K562 (cell line): ENCODE data around the gene MGST3. TPM values are rescaled to one million over a fixed set of nuclear protein-coding genes. Genes with fewer than 3 reads are reported as not detected.

Experiments
- AFF4 ChIP-seq: sonication (generic); formaldehyde crosslinking; IDR thresholded peaks from 2 replicates; pipeline ENCODE4 v1.8.0; 2023; ENCODE audit warnings: mild to moderate bottlenecking, missing genetic modification reagents
- BACH1 ChIP-seq: fragments of 200-800 bp; sonication (Bioruptor generic); IDR thresholded peaks from 2 replicates; pipeline ENCODE4 v1.6.1; 2016; ENCODE audit warnings: missing genetic modification characterization, missing compliant biosample characterization
- CBX1 ChIP-seq: sonication (generic); IDR thresholded peaks from 2 replicates; pipeline ENCODE4 v1.6.1; 2016; ENCODE audit warnings: antibody characterized with exemption, low read depth, mild to moderate bottlenecking
- DMBX1 ChIP-seq: fragments of 250-450 bp; sonication (Bioruptor Pico); IDR thresholded peaks from 2 replicates; pipeline ENCODE4 v1.8.0; 2022; ENCODE audit warnings: inconsistent platforms, mild to moderate bottlenecking, moderate library complexity, borderline replicate concordance
- DPF2 ChIP-seq: fragments of 450-650 bp; IDR thresholded peaks from 2 replicates; pipeline ENCODE4 v1.6.1; 2016
- FOXA3 ChIP-seq, 2 experiments: fragments of 450-650 bp in 1 of 2; sonication (generic) in 1 of 2; formaldehyde crosslinking; IDR thresholded peaks in 1 of 2; conservative IDR thresholded peaks in 1 of 2; 2 replicates each; pipeline versions ENCODE4 v1.4.0 to v1.8.0; 2020 to 2022; ENCODE audit warnings: mild to moderate bottlenecking in 2 of 2, missing genetic modification reagents in 1 of 2
- FUS ChIP-seq: fragments of 200-400 bp; formaldehyde crosslinking; optimal IDR thresholded peaks from 2 replicates; pipeline ENCODE3; 2017; ENCODE audit warnings: low read depth, low read length
- HMG20B ChIP-seq: fragments of 250-450 bp; sonication (Bioruptor Pico); IDR thresholded peaks from 2 replicates; pipeline ENCODE4 v1.5.0; 2021; ENCODE audit warnings: mild to moderate bottlenecking
- SETDB1 ChIP-seq: IDR thresholded peaks from one replicate; pipeline ENCODE4 v1.6.1; 2012; ENCODE audit warnings: low read length, control low read depth, inconsistent platforms
- THAP7 ChIP-seq: fragments of 250-450 bp; sonication (Bioruptor Pico); IDR thresholded peaks from 2 replicates; pipeline ENCODE4 v1.5.0; 2021
- TRIM28 ChIP-seq: fragments of 450-650 bp; IDR thresholded peaks from 2 replicates; pipeline ENCODE4 v1.6.1; 2017
- ZBTB1 ChIP-seq: sonication (generic); formaldehyde crosslinking; IDR thresholded peaks from 2 replicates; pipeline ENCODE4 v1.8.1; 2023; ENCODE audit warnings: missing genetic modification reagents, low read depth, mild to moderate bottlenecking, borderline replicate concordance
- ZNF140 ChIP-seq: fragments of 250-450 bp; sonication (Bioruptor Pico); IDR thresholded peaks from 2 replicates; pipeline ENCODE4 v1.8.0; 2021; ENCODE audit warnings: moderate library complexity, mild to moderate bottlenecking, inconsistent platforms
- ZNF184 ChIP-seq: sonication (generic); formaldehyde crosslinking; IDR thresholded peaks from 2 replicates; pipeline ENCODE4 v1.5.0; 2020; ENCODE audit warnings: missing genetic modification reagents
- polyA plus RNA-seq, 8 experiments: library from polyadenylated mRNA; depleted of rRNA in 4 of 8; stranded (reverse) in 5 of 8; unstranded in 3 of 8; fragments of >200 nt; fragmentation: Nextera tagmentation in 2 of 8; fragmentation: Illumina TruSeq in 1 of 8; extraction: Ambion mirVana in 2 of 8; extraction: Trizol in 1 of 8; gene quantifications; 2 replicates each; pipeline versions ENCODE4 v1.2.1 to v1.2.3, GENCODE V29; 2011 to 2014; ENCODE audit warnings: inconsistent platforms in 1 of 8, missing spikeins in 1 of 8
- total RNA-seq, 7 experiments: library from RNA; depleted of rRNA in 6 of 7; stranded (reverse); fragments of >200 nt in 6 of 7; fragmentation: Illumina TruSeq in 2 of 7; extraction: Trizol in 2 of 7; gene quantifications; 2 replicates each; pipeline versions ENCODE4 v1.2.1 to v1.2.3, GENCODE V29; 2011 to 2021; ENCODE audit warnings: low replicate concordance in 1 of 7
- TF ChIP-seq, protein P1 (sequence below): fragments of 450-650 bp; IDR thresholded peaks from 2 replicates; pipeline ENCODE4 v1.6.1; 2017; ENCODE audit warnings: antibody characterized with exemption, mild to moderate bottlenecking

The MGST3 gene
- total and polyA plus RNA-seq, 9 of the 15 experiments (the other 6 are each of a cell fraction or from before 2014, with no cell fraction given), result 70.7 to 287 (median 105) TPM

GRCh38 chr1:165630629-165631341, at the start of gene MGST3 (continued):
- TF ChIP-seq DMBX1 (CRISPR knock-in tag), result no peak
- TF ChIP-seq ZNF140 (CRISPR knock-in tag), result no peak
- TF ChIP-seq FOXA3 (CRISPR knock-in tag; conservative IDR thresholded peaks at IDR 0.05 in 1 of 2, IDR thresholded peaks at IDR 0.05 in 1 of 2), result no peak
- TF ChIP-seq THAP7 (CRISPR knock-in tag), result no peak
- no peak; the same call in 1 of the 2 replicates for TF ChIP-seq ZBTB1
- TF ChIP-seq BACH1 (tag), result no peak
- TF ChIP-seq DPF2, result 0 out of 2 replicates have a peak, but pooled peaks have one; percentile 62
- TF ChIP-seq, protein P1, sequence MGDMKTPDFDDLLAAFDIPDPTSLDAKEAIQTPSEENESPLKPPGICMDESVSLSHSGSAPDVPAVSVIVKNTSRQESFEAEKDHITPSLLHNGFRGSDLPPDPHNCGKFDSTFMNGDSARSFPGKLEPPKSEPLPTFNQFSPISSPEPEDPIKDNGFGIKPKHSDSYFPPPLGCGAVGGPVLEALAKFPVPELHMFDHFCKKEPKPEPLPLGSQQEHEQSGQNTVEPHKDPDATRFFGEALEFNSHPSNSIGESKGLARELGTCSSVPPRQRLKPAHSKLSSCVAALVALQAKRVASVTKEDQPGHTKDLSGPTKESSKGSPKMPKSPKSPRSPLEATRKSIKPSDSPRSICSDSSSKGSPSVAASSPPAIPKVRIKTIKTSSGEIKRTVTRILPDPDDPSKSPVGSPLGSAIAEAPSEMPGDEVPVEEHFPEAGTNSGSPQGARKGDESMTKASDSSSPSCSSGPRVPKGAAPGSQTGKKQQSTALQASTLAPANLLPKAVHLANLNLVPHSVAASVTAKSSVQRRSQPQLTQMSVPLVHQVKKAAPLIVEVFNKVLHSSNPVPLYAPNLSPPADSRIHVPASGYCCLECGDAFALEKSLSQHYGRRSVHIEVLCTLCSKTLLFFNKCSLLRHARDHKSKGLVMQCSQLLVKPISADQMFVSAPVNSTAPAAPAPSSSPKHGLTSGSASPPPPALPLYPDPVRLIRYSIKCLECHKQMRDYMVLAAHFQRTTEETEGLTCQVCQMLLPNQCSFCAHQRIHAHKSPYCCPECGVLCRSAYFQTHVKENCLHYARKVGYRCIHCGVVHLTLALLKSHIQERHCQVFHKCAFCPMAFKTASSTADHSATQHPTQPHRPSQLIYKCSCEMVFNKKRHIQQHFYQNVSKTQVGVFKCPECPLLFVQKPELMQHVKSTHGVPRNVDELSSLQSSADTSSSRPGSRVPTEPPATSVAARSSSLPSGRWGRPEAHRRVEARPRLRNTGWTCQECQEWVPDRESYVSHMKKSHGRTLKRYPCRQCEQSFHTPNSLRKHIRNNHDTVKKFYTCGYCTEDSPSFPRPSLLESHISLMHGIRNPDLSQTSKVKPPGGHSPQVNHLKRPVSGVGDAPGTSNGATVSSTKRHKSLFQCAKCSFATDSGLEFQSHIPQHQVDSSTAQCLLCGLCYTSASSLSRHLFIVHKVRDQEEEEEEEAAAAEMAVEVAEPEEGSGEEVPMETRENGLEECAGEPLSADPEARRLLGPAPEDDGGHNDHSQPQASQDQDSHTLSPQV, result no peak; the same call in none of the 2 replicates
- TF ChIP-seq ZNF184 (CRISPR knock-in tag), result no peak
- peak; percentile 75; the same call in 1 of the 2 replicates for TF ChIP-seq TRIM28
- no peak; the same call in 1 of the 2 replicates for TF ChIP-seq AFF4
- peak; percentile 31 for TF ChIP-seq FUS
- no peak for TF ChIP-seq SETDB1
- TF ChIP-seq HMG20B (CRISPR knock-in tag), result no peak
- TF ChIP-seq CBX1, result peak; percentile 83
